ENCODE measurements around the gene IGF1R. TPM values are rescaled to one million over a fixed set of nuclear protein-coding genes. Genes with fewer than 3 reads are reported as not detected.
A peak's percentile ranks its signal among the peaks of the same experiment; 100 is the strongest.

IGF1R gene
- total RNA-seq, 2 donors from 2014 or later = 115 to 119 TPM

DNA sequence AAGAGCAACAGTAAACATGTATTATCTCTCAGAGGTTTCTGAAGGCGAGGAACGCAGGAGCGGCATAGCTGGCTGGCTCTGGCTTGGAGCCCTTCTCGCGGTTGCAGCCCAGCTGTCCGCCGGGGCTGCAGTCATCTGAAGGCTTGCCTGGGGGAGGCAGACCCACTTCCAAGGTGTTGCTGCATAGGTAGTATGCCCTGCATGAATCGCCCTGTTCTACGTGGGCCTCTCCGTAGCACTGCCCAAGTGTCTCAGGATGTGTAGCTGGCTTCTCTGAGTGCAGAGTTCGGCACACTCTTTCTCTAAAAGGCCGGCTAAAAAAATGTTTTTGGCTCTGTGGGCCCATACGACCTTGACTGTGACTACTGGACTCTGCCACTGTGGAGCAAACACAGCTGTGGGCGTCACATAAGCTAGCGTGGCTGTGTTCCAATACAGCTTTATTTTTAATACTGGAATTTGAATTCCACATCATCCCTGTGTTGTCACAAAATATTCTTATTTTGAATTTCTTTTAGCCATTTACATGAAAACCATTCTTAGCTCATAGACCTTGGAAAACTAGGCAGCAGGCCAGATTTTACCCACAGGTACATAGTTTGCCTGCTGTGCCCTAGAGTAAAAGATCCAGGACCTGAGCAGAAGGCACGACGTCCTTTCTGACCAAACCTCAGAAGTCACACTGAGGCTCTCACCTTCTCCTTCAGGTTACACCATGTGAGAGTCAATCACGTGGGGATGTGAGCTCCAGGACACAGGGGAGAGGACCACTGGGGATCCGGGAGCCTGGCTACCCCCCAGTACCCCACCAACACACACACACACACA, 303.4 kb downstream of the IGF1R start:
- no peak overlapping the region for H3K4me3 Mint-ChIP-seq
- no peak overlapping the region for H3K27ac Mint-ChIP-seq
- no peak overlapping the region for H3K4me3 ChIP-seq (ENCODE audit: low read length)
- TF ChIP-seq, protein P1, sequence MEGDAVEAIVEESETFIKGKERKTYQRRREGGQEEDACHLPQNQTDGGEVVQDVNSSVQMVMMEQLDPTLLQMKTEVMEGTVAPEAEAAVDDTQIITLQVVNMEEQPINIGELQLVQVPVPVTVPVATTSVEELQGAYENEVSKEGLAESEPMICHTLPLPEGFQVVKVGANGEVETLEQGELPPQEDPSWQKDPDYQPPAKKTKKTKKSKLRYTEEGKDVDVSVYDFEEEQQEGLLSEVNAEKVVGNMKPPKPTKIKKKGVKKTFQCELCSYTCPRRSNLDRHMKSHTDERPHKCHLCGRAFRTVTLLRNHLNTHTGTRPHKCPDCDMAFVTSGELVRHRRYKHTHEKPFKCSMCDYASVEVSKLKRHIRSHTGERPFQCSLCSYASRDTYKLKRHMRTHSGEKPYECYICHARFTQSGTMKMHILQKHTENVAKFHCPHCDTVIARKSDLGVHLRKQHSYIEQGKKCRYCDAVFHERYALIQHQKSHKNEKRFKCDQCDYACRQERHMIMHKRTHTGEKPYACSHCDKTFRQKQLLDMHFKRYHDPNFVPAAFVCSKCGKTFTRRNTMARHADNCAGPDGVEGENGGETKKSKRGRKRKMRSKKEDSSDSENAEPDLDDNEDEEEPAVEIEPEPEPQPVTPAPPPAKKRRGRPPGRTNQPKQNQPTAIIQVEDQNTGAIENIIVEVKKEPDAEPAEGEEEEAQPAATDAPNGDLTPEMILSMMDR (conservative IDR thresholded peaks at IDR 0.05) = no peak
- H3K27me3 Mint-ChIP-seq (ENCODE audit: insufficient read depth) = no peaks in the 10 kb centered on the region
- peaks cover 12% of the 10 kb centered on the region for H3K4me1 Mint-ChIP-seq
- H3K9me3 Mint-ChIP-seq = no peaks in the 10 kb centered on the region
- WGBS, 2 experiments (ENCODE audit: insufficient coverage in 1 of 2, insufficient read length in 1 of 2) = 96% methylated on average over 16 to 19 of the region's 19 CpGs
- peak; percentile 34 for DNase-seq
- no peaks in the 10 kb centered on the region for H3K9me3 ChIP-seq (ENCODE audit: control insufficient read depth, low read length)
- peaks cover 69% of the 10 kb centered on the region for H3K36me3 Mint-ChIP-seq (ENCODE audit: low read depth)
- H3K27me3 ChIP-seq (ENCODE audit: control insufficient read depth, insufficient read depth, low read length, poor library complexity, severe bottlenecking) = no peaks in the 10 kb centered on the region
- no peak overlapping the region for H3K9ac ChIP-seq (ENCODE audit: extremely low read depth, low read length, poor library complexity, severe bottlenecking)
- no peak overlapping the region for H3K27ac ChIP-seq (ENCODE audit: low read depth, low read length)
- peaks cover 23% of the 10 kb centered on the region for H3K4me1 ChIP-seq (ENCODE audit: control insufficient read depth, insufficient read depth, low read length)
- peaks cover 83% of the 10 kb centered on the region for H3K36me3 ChIP-seq (ENCODE audit: control insufficient read depth, insufficient read depth, low read length)

DNA sequence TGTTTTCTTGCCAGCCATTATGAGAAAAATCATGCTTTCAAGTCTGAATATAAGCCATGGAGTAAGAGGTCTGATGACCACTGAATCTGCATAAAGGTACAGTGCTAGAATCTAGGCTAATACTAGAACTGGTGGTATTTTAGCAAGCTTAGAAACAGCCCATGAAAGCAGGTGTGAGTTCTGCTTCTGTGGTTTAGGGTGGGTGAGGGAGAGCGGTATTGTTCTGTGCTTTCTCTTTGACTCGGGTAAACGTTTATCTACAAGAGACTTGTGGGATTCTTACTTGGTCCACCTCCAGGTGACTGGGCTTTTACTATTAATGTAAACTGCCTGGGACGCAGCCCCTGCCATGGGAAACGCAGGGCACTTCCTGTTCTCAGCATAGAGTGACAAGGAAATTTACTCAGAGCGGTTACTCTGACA, 304.1 kb downstream of the IGF1R start:
- no peaks in the 10 kb centered on the region for H3K27me3 ChIP-seq (ENCODE audit: control insufficient read depth, insufficient read depth, low read length, poor library complexity, severe bottlenecking)
- H3K36me3 ChIP-seq (ENCODE audit: control insufficient read depth, insufficient read depth, low read length) = peaks cover 84% of the 10 kb centered on the region
- H3K36me3 Mint-ChIP-seq (ENCODE audit: low read depth) = peaks cover 75% of the 10 kb centered on the region

DNA sequence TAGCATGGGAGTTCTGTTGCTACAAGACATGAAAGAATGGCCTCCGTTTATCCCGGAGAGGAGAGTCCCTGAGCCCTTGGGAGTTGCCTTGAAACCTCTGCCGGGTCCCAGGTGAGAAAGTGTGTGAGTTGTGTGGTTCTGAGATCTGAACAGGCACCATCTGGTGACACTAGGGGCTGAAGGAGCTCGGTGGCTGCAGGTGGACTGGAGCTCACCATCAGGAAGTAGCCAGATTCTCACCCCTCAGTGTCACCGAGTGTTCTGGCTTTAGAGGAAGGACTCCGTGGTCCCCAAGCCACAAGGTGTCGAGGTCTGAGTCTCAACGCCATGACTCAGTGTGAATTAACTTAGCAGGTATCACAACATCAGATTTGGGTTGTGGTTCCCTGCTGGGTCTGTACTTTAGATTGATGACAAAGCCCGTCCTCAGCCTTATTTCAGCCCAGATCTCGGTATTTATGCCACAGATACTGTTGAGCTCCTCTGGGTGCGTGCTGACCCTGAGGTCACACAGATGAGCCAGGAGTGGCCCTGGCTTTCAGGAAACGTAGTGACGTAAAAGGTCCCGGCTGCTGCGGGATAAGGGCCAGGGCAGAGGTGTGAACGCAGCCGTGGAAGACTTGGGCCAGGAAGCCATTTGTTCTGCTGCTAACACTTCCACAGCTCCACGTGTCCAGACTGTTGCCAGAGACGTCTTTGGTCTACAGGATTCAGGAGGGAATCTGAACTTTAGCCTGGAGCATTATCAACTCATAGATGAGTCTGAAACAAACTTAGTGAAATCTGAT, 304.9 kb downstream of the IGF1R start:
- Histone ChIP-seq H3K9ac (ENCODE audit: extremely low read depth, low read length, poor library complexity, severe bottlenecking) (no peak overlapping the region), H3K4me3 (ENCODE audit: low read length) (no peak overlapping the region), H3K36me3 (ENCODE audit: control insufficient read depth, insufficient read depth, low read length) (peaks cover 85% of the 10 kb centered on the region), H3K27me3 (ENCODE audit: control insufficient read depth, insufficient read depth, low read length, poor library complexity, severe bottlenecking) (no peaks in the 10 kb centered on the region), H3K9me3 (ENCODE audit: control insufficient read depth, low read length) (no peaks in the 10 kb centered on the region), H3K27ac (ENCODE audit: low read depth, low read length) (no peak overlapping the region), H3K4me1 (ENCODE audit: control insufficient read depth, insufficient read depth, low read length) (peaks cover 23% of the 10 kb centered on the region)
- peak; percentile 59 for DNase-seq
- peaks cover 12% of the 10 kb centered on the region for H3K4me1 Mint-ChIP-seq
- 87 to 92% methylated on average over 17 to 19 of the region's 19 CpGs for WGBS, 2 experiments (ENCODE audit: insufficient coverage in 1 of 2, insufficient read length in 1 of 2)
- no peak overlapping the region for H3K4me3 Mint-ChIP-seq
- H3K27ac Mint-ChIP-seq = peak overlapping the region; percentile 83
- TF ChIP-seq, protein P1 (conservative IDR thresholded peaks at IDR 0.05) = no peak
- H3K36me3 Mint-ChIP-seq (ENCODE audit: low read depth) = peaks cover 79% of the 10 kb centered on the region
- H3K27me3 Mint-ChIP-seq (ENCODE audit: insufficient read depth) = no peaks in the 10 kb centered on the region
- H3K9me3 Mint-ChIP-seq = no peaks in the 10 kb centered on the region

More for the DNA sequence above, 304.1 kb downstream of the IGF1R start:
- WGBS, 2 experiments (ENCODE audit: insufficient coverage in 1 of 2, insufficient read length in 1 of 2) = 87 to 96% methylated on average over 4 to 6 of the region's 6 CpGs
- peak; percentile 25 for DNase-seq
- peaks cover 12% of the 10 kb centered on the region for H3K4me1 Mint-ChIP-seq
- H3K27me3 Mint-ChIP-seq (ENCODE audit: insufficient read depth) = no peaks in the 10 kb centered on the region
- no peaks in the 10 kb centered on the region for H3K9me3 Mint-ChIP-seq
- H3K9me3 ChIP-seq (ENCODE audit: control insufficient read depth, low read length) = no peaks in the 10 kb centered on the region
- no peak overlapping the region for H3K4me3 ChIP-seq (ENCODE audit: low read length)
- H3K4me1 ChIP-seq (ENCODE audit: control insufficient read depth, insufficient read depth, low read length) = peaks cover 23% of the 10 kb centered on the region
- no peak overlapping the region for H3K9ac ChIP-seq (ENCODE audit: extremely low read depth, low read length, poor library complexity, severe bottlenecking)
- no peak overlapping the region for H3K27ac ChIP-seq (ENCODE audit: low read depth, low read length)
- H3K27ac Mint-ChIP-seq = peak overlapping the region; percentile 83
- no peak overlapping the region for H3K4me3 Mint-ChIP-seq
- TF ChIP-seq, protein P1 (conservative IDR thresholded peaks at IDR 0.05) = no peak
